IMR-90 (cell line): ENCODE measurements around the gene SNRPD2. TPM values are rescaled to one million over a fixed set of nuclear protein-coding genes. Genes with fewer than 3 reads are reported as not detected.
A peak's percentile ranks its signal among the peaks of the same experiment; 100 is the strongest.

Source experiments
- ATAC-seq: fragments of 200-7000 bp; cut with Tn5 transposase; 2 replicates; pipeline ENCODE4 v1.9.1; 2020; ENCODE audit warnings: low read depth, mild to moderate bottlenecking, moderate library complexity
- BruUV-seq: library from RNA; stranded (reverse); fragments of 400-500 nt; replicated peaks from 2 replicates; lab custom pipeline; 2021; lab: Mats Ljungman, UMichigan
- CTCF ChIA-PET: fragments of 300-600 bp; formaldehyde crosslinking; extraction: SDS; loops from one replicate; lab custom pipeline; 2021; ENCODE audit warnings: antibody characterized with exemption; lab: Yijun Ruan, JAX
- POLR2A ChIA-PET: fragments of 300-600 bp; sonication (Branson Sonifier 250); formaldehyde crosslinking; loops from one replicate; lab custom pipeline; 2022; ENCODE audit warnings: antibody characterized with exemption; ENCODE audit not compliant: unreplicated experiment; lab: Charles Lee
- DNase-seq: peaks from one replicate; pipeline ENCODE4 v3.0.0; 2013
- H2AFZ ChIP-seq: replicated peaks from 2 replicates; pipeline ENCODE3; 2013; ENCODE audit warnings: low read length, mild to moderate bottlenecking; ENCODE audit not compliant: poor library complexity
- H2AK5ac ChIP-seq: 2 replicates; pipeline ENCODE4 v1.6.1; 2013; ENCODE audit warnings: low read depth, low read length, inconsistent platforms
- H2AK9ac ChIP-seq: replicated peaks from 2 replicates; pipeline ENCODE3; 2013; ENCODE audit warnings: mild to moderate bottlenecking, low read depth, low read length, moderate library complexity; ENCODE audit not compliant: poor library complexity
- H2BK120ac ChIP-seq: 2 replicates; pipeline ENCODE4 v1.6.1; 2013; ENCODE audit warnings: low read depth, low read length, inconsistent platforms
- H2BK15ac ChIP-seq: 3 replicates; pipeline ENCODE4 v1.6.1; 2013; ENCODE audit warnings: low read depth, low read length, inconsistent platforms
- H2BK20ac ChIP-seq: 2 replicates; pipeline ENCODE4 v1.6.1; 2013; ENCODE audit warnings: low read depth, mild to moderate bottlenecking, inconsistent platforms, low read length, moderate library complexity
- H2BK5ac ChIP-seq: 2 replicates; pipeline ENCODE4 v1.6.1; 2013; ENCODE audit warnings: mild to moderate bottlenecking, low read depth, low read length, inconsistent platforms; ENCODE audit not compliant: poor library complexity, severe bottlenecking
- H3K14ac ChIP-seq: replicated peaks from 2 replicates; pipeline ENCODE4 v1.6.1; 2013; ENCODE audit warnings: low read depth, low read length, inconsistent platforms
- H3K18ac ChIP-seq: 2 replicates; pipeline ENCODE4 v1.6.1; 2013; ENCODE audit warnings: low read depth, low read length, control low read depth
- H3K23ac ChIP-seq: 2 replicates; pipeline ENCODE4 v1.6.1; 2013; ENCODE audit warnings: low read depth, low read length, inconsistent platforms
- H3K27ac ChIP-seq: 2 replicates; pipeline ENCODE4 v1.5.1; 2013; ENCODE audit warnings: mild to moderate bottlenecking, control low read depth, low read length; ENCODE audit not compliant: insufficient read depth
- H3K27me3 ChIP-seq: 2 replicates; pipeline ENCODE4 v1.6.1; 2013; ENCODE audit warnings: low read length; ENCODE audit not compliant: control insufficient read depth, insufficient read depth
- H3K36me3 ChIP-seq: 2 replicates; pipeline ENCODE4 v1.6.1; 2013; ENCODE audit warnings: low read length, mixed read lengths; ENCODE audit not compliant: control insufficient read depth, insufficient read depth
- H3K4ac ChIP-seq: 2 replicates; pipeline ENCODE4 v1.6.1; 2013; ENCODE audit warnings: low read depth, low read length, inconsistent platforms
- H3K4me1 ChIP-seq: 2 replicates; pipeline ENCODE4 v1.6.1; 2013; ENCODE audit warnings: low read length, mixed read lengths; ENCODE audit not compliant: control insufficient read depth, insufficient read depth
- H3K4me2 ChIP-seq: 2 replicates; pipeline ENCODE4 v1.6.1; 2013; ENCODE audit warnings: low read depth, mild to moderate bottlenecking, control low read depth, low read length, moderate library complexity
- H3K4me3 ChIP-seq: 2 replicates; pipeline ENCODE4 v1.5.1; 2013; ENCODE audit warnings: low read depth, mild to moderate bottlenecking, control low read depth, low read length, moderate library complexity; ENCODE audit not compliant: insufficient read depth
- H3K56ac ChIP-seq: 2 replicates; pipeline ENCODE4 v1.6.1; 2013; ENCODE audit warnings: low read length, inconsistent platforms; ENCODE audit not compliant: insufficient read depth; ENCODE audit errors: extremely low read depth
- H3K79me1 ChIP-seq, 2 experiments: 2 replicates each; pipeline ENCODE4 v1.6.1; 2013; ENCODE audit warnings: low read length in 2 of 2, inconsistent platforms in 1 of 2, low read depth in 1 of 2
- H3K9ac ChIP-seq: 2 replicates; pipeline ENCODE4 v1.6.1; 2013; ENCODE audit warnings: low read depth, low read length, control low read depth
- H3K9me1 ChIP-seq: 2 replicates; pipeline ENCODE4 v1.6.1; 2013; ENCODE audit warnings: low read length, inconsistent platforms; ENCODE audit not compliant: insufficient read depth
- H3K9me3 ChIP-seq: 2 replicates; pipeline ENCODE4 v1.6.1; 2013; ENCODE audit warnings: low read length; ENCODE audit not compliant: control insufficient read depth, insufficient read depth
- H4K20me1 ChIP-seq: 2 replicates; pipeline ENCODE4 v1.6.1; 2013; ENCODE audit warnings: low read length, inconsistent platforms; ENCODE audit not compliant: insufficient read depth
- H4K5ac ChIP-seq: 2 replicates; pipeline ENCODE4 v1.6.1; 2013; ENCODE audit warnings: mild to moderate bottlenecking, low read depth, low read length, control low read depth
- H4K8ac ChIP-seq, 2 experiments: 2 replicates each; pipeline ENCODE4 v1.6.1; 2013; ENCODE audit warnings: low read depth in 2 of 2, low read length in 2 of 2, control low read depth in 1 of 2, inconsistent platforms in 1 of 2
- H4K91ac ChIP-seq: 2 replicates; pipeline ENCODE4 v1.6.1; 2013; ENCODE audit warnings: low read depth, low read length, inconsistent platforms; ENCODE audit not compliant: insufficient read depth
- CEBPB ChIP-seq: IDR thresholded peaks from 2 replicates; pipeline ENCODE4 v1.6.1; 2012; ENCODE audit warnings: low read depth, low read length, improper control_type of control experiment
- CTCF ChIP-seq: conservative IDR thresholded peaks from 2 replicates; pipeline ENCODE4 v1.5.1; 2012; ENCODE audit warnings: mild to moderate bottlenecking, low read depth, low read length, improper control_type of control experiment
- MAZ ChIP-seq: IDR thresholded peaks from 2 replicates; pipeline ENCODE4 v1.6.1; 2012; ENCODE audit warnings: low read depth, mild to moderate bottlenecking, low read length, improper control_type of control experiment, moderate library complexity, borderline replicate concordance
- MXI1 ChIP-seq: IDR thresholded peaks from 2 replicates; pipeline ENCODE4 v1.6.1; 2012; ENCODE audit warnings: low read depth, mild to moderate bottlenecking, low read length, moderate library complexity, borderline replicate concordance
- RCOR1 ChIP-seq: IDR thresholded peaks from 2 replicates; pipeline ENCODE4 v1.6.1; 2012; ENCODE audit warnings: mild to moderate bottlenecking, low read length, improper control_type of control experiment; ENCODE audit not compliant: insufficient replicate concordance
- SMC3 ChIP-seq: fragments of 150-350 bp; IDR thresholded peaks from 2 replicates; pipeline ENCODE4 v1.6.1; 2016; ENCODE audit warnings: low read depth, mild to moderate bottlenecking, antibody characterized with exemption, low read length, moderate library complexity
- USF2 ChIP-seq: fragments of 150-350 bp; IDR thresholded peaks from 2 replicates; pipeline ENCODE4 v1.6.1; 2017; ENCODE audit warnings: mild to moderate bottlenecking, antibody characterized with exemption, low read length, low read depth
- WGBS, 2 experiments: methylation state at CpG; one replicate each; pipeline versions ENCODE4 v1.1.5 to v1.1.7; 2013; ENCODE audit warnings: missing lambda C conversion rate in 2 of 2; ENCODE audit not compliant: insufficient read length in 1 of 2; ENCODE audit errors: extremely low coverage in 2 of 2; 5-methylcytosine and 5-hydroxymethylcytosine counted together
- dilution Hi-C: fragments of 300-500 bp; cut with HindIII; formaldehyde crosslinking; loops from one replicate; pipeline ENCODE4 v1.14.3; 2018; ENCODE audit warnings: low sequenced_read_pairs; ENCODE audit not compliant: unreplicated experiment
- in situ Hi-C: fragments of 300-500 bp; cut with MboI; formaldehyde crosslinking; loops from 3 replicates; pipeline ENCODE4 v1.14.3; 2019; ENCODE audit warnings: low sequenced_read_pairs, inconsistent platforms, mixed read lengths
- intact Hi-C: fragments of 100-400 bp; cut with micrococcal nuclease; formaldehyde crosslinking; loops from 2 replicates; pipeline ENCODE4 v1.10.0; 2022
- polyA plus RNA-seq, 3 experiments: library from polyadenylated mRNA; depleted of rRNA; stranded (reverse); fragments of >200 nt; gene quantifications; 2 replicates each; pipeline ENCODE4 v1.2.3, GENCODE V29; 2012; ENCODE audit warnings: low replicate concordance in 1 of 3
- total RNA-seq: library from RNA; depleted of rRNA; stranded (reverse); fragments of >200 nt; gene quantifications from 2 replicates; pipeline ENCODE4 v1.2.3, GENCODE V29; 2012
- TF ChIP-seq, protein P1 (sequence below): fragments of 150-350 bp; IDR thresholded peaks from 2 replicates; pipeline ENCODE4 v1.6.1; 2016; ENCODE audit warnings: low read depth, mild to moderate bottlenecking, low read length, moderate library complexity, borderline replicate concordance

The SNRPD2 gene
- total and polyA plus RNA-seq, 2 of the 4 experiments (the other 2 are of a cell fraction), result 587 to 877 TPM

- ChIA-PET POLR2A (no interaction called here), CTCF (no interaction called here)
- H4K20me1 ChIP-seq, result no peaks in the 10 kb centered on the region
- BruUV-seq, result no TSS peak
- H2AK9ac ChIP-seq, result no peak overlapping the region
- peaks cover 6% of the 10 kb centered on the region for H3K27me3 ChIP-seq
- no peaks in the 10 kb centered on the region for H3K9me1 ChIP-seq
- H3K4ac ChIP-seq, result no peak overlapping the region
- in situ Hi-C loops, result no loop called here
- H2BK20ac ChIP-seq, result no peak overlapping the region
- H2BK5ac ChIP-seq, result no peak overlapping the region
- H3K18ac ChIP-seq, result no peak overlapping the region
- no peak overlapping the region for H3K4me2 ChIP-seq
- H3K23ac ChIP-seq, result no peak overlapping the region
- intact Hi-C loops, result no loop called here
- H4K8ac ChIP-seq, result no peak overlapping the region
- H2AK5ac ChIP-seq, result no peak overlapping the region
- no peak overlapping the region for H3K9ac ChIP-seq
- H3K14ac ChIP-seq, result no peak overlapping the region
- peaks cover 6% of the 10 kb centered on the region; the same call in 1 of the 2 replicates for H3K4me1 ChIP-seq
- no peak overlapping the region for H2BK120ac ChIP-seq
- no peak overlapping the region for H3K27ac ChIP-seq
- TF ChIP-seq, protein P1, sequence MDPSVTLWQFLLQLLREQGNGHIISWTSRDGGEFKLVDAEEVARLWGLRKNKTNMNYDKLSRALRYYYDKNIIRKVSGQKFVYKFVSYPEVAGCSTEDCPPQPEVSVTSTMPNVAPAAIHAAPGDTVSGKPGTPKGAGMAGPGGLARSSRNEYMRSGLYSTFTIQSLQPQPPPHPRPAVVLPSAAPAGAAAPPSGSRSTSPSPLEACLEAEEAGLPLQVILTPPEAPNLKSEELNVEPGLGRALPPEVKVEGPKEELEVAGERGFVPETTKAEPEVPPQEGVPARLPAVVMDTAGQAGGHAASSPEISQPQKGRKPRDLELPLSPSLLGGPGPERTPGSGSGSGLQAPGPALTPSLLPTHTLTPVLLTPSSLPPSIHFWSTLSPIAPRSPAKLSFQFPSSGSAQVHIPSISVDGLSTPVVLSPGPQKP, result no peak
- TF ChIP-seq CTCF (no peak), SMC3 (no peak), CEBPB (no peak), RCOR1 (no peak), MXI1 (no peak), USF2 (no peak), MAZ (no peak)
- peaks cover 22% of the 10 kb centered on the region for H3K36me3 ChIP-seq
- dilution Hi-C loops, result no loop called here
- H3K4me3 ChIP-seq, result no peak overlapping the region
- no peak overlapping the region for H4K91ac ChIP-seq
- DNase-seq, result no peak
- H2AFZ ChIP-seq, result peak overlapping the region; percentile 95
- no peak overlapping the region for H2BK15ac ChIP-seq
- peaks cover 0 to 4% of the 10 kb centered on the region in 2 experiments; a peak in 1 of 4 replicates for H3K79me1 ChIP-seq
- no peaks in the 10 kb centered on the region for H3K9me3 ChIP-seq
- WGBS, 2 experiments, result 68% methylated on average over 7 of the region's 8 CpGs; no CpG with 5 or more reads in 1 of the 2 experiments
- H4K5ac ChIP-seq, result no peak overlapping the region
- ATAC-seq, result no peak
- no peak overlapping the region for H3K56ac ChIP-seq
Measured at GRCh38 chr19:45682117-45682516, 9.6 kb downstream of the SNRPD2 start.
